ENCODE data around the gene WDR35.

WDR35 gene

DNA sequence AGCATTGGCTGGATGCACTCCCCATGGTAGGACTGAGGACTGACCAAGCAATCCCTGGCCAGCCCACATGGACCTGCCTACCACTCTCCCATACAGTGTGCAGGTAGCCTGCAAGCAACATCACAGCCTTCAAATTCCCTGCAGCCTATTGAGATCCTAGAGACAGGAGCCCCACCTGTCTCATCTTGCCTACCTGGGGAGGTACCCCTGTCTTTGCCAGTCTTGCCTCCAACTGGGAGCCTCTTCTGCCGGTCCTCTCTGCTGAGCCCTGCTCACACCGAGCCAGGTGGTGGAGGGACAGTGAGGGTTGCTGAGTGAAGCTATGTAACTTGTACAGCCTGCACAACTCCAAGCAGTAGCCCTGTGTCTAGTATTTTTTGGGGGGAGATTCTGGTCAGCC is 118.1 kb downstream of the WDR35 start:
- no peaks in the 10 kb centered on the region for H4K20me1 ChIP-seq (ENCODE audit: insufficient read depth, low read length)
- H3K4me3 ChIP-seq (ENCODE audit: low read depth in 1 of 2, low read length in 2 of 2) = no peak overlapping the region
- TF ChIP-seq EZH2 (IDR thresholded peaks at IDR 0.05; ENCODE audit: borderline replicate concordance, low read depth, low read length, severe bottlenecking) = no peak
- TF ChIP-seq, protein P1, sequence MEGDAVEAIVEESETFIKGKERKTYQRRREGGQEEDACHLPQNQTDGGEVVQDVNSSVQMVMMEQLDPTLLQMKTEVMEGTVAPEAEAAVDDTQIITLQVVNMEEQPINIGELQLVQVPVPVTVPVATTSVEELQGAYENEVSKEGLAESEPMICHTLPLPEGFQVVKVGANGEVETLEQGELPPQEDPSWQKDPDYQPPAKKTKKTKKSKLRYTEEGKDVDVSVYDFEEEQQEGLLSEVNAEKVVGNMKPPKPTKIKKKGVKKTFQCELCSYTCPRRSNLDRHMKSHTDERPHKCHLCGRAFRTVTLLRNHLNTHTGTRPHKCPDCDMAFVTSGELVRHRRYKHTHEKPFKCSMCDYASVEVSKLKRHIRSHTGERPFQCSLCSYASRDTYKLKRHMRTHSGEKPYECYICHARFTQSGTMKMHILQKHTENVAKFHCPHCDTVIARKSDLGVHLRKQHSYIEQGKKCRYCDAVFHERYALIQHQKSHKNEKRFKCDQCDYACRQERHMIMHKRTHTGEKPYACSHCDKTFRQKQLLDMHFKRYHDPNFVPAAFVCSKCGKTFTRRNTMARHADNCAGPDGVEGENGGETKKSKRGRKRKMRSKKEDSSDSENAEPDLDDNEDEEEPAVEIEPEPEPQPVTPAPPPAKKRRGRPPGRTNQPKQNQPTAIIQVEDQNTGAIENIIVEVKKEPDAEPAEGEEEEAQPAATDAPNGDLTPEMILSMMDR (IDR thresholded peaks at IDR 0.05; ENCODE audit: borderline replicate concordance, extremely low read depth, low read length, poor library complexity, severe bottlenecking) = no peak

DNA sequence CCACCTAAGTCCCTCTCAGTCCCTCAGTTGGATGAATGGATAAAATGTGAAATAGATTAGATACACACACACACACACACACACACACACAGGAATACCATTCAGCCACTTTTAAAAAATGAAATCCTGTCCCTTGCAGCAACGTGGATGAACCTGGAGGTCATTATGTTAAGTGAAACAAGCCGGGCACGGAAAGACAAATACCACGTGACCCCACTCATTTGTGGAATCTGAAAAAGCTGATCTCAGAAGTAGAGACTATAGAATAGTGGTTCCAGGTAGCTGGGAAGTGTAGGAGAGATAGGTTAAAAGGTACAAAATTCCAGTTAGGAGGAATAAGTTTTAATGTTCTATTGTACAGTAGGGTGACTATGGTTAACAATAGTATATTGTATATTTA is 119.1 kb downstream of the WDR35 start:
- Histone ChIP-seq H3K4me1 (ENCODE audit: insufficient read depth, low read length) (no peaks in the 10 kb centered on the region), H3K4me3 (ENCODE audit: low read depth in 1 of 2, low read length in 2 of 2) (no peak overlapping the region), H2AFZ (ENCODE audit: low read depth, low read length) (no peak overlapping the region), H3K36me3 (ENCODE audit: insufficient read depth, low read length) (no peaks in the 10 kb centered on the region), H3K9ac (ENCODE audit: low read depth, low read length) (no peak overlapping the region), H3K79me2 (ENCODE audit: insufficient read depth, low read length) (no peaks in the 10 kb centered on the region), H3K27ac (ENCODE audit: low read length) (no peak overlapping the region), H3K9me3 (ENCODE audit: insufficient read depth, low read length, severe bottlenecking) (no peaks in the 10 kb centered on the region), H3K27me3 (ENCODE audit: insufficient read depth, low read length, poor library complexity) (no peaks in the 10 kb centered on the region), H4K20me1 (ENCODE audit: insufficient read depth, low read length) (no peaks in the 10 kb centered on the region), H3K4me2 (ENCODE audit: insufficient read depth, low read length) (no peak overlapping the region)
- TF ChIP-seq, protein P1 (IDR thresholded peaks at IDR 0.05; ENCODE audit: borderline replicate concordance, extremely low read depth, low read length, poor library complexity, severe bottlenecking) = no peak
- no peak for TF ChIP-seq EZH2 (IDR thresholded peaks at IDR 0.05; ENCODE audit: borderline replicate concordance, low read depth, low read length, severe bottlenecking)
- DNase-seq (no peak), ATAC-seq (ENCODE audit: insufficient read depth, low read depth) (no peak)

More for the DNA sequence above, 118.1 kb downstream of the WDR35 start:
- DNase-seq = no peak
- no peak for ATAC-seq (ENCODE audit: insufficient read depth, low read depth)
- Histone ChIP-seq H3K36me3 (ENCODE audit: insufficient read depth, low read length) (no peaks in the 10 kb centered on the region), H3K27ac (ENCODE audit: low read length) (no peak overlapping the region), H3K9me3 (ENCODE audit: insufficient read depth, low read length, severe bottlenecking) (no peaks in the 10 kb centered on the region), H2AFZ (ENCODE audit: low read depth, low read length) (no peak overlapping the region), H3K9ac (ENCODE audit: low read depth, low read length) (no peak overlapping the region), H3K4me1 (ENCODE audit: insufficient read depth, low read length) (no peaks in the 10 kb centered on the region), H3K27me3 (ENCODE audit: insufficient read depth, low read length, poor library complexity) (no peaks in the 10 kb centered on the region), H3K4me2 (ENCODE audit: insufficient read depth, low read length) (no peak overlapping the region), H3K79me2 (ENCODE audit: insufficient read depth, low read length) (no peaks in the 10 kb centered on the region)

DNA sequence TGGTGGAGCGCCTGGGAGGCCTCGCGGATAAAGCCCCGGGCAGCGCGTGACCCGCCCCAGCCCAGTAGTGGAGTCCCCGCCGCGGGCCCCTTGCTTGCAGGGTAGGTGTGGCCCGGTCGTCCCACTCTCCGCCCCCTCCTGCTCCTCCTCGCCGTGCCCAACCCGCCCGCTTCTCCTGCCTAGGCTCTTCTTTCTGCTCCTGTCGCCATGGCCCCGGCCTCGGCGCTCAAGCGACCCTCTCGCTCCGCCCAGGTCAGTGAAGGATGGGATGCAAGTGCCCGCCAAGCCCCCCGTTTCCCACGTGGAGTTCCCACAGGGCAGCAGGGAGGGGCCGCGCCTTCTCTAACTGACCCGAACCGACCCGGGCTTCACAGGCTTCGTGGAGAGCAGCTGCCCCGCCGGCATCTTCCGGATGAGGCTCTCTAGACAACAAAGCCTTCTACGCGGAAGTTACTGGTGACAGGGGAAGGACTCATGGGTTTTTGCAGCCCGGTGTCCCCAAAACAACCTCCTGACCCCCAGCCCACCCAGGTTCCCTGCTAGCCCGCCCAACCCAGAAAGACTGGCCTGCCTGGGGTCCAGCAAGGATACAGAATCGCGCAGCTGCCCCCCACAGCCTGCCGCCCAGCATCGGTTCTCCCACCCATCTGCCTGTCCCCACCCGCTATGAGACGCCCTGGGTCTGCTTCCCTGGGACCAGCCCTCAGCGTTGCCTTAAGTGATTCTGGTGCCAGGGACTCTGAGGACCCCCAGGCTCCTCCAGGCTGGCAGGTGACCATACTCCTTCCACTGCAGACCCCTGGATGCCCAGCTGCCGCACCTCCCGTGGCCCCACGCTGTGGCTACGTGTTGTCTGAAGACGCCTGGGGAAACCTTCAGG is 121.0 kb downstream of the WDR35 start:
- Histone ChIP-seq H2AFZ (ENCODE audit: low read depth, low read length) (no peak overlapping the region), H3K9ac (ENCODE audit: low read depth, low read length) (no peak overlapping the region)

More for the DNA sequence above, 121.0 kb downstream of the WDR35 start:
- DNase-seq (no peak), ATAC-seq (ENCODE audit: insufficient read depth, low read depth) (no peak)
- Histone ChIP-seq H3K4me3 (ENCODE audit: low read depth in 1 of 2, low read length in 2 of 2) (no peak overlapping the region), H3K9me3 (ENCODE audit: insufficient read depth, low read length, severe bottlenecking) (no peaks in the 10 kb centered on the region), H3K4me2 (ENCODE audit: insufficient read depth, low read length) (no peak overlapping the region), H4K20me1 (ENCODE audit: insufficient read depth, low read length) (no peaks in the 10 kb centered on the region), H3K27ac (ENCODE audit: low read length) (no peak overlapping the region), H3K4me1 (ENCODE audit: insufficient read depth, low read length) (no peaks in the 10 kb centered on the region), H3K27me3 (ENCODE audit: insufficient read depth, low read length, poor library complexity) (no peaks in the 10 kb centered on the region), H3K36me3 (ENCODE audit: insufficient read depth, low read length) (no peaks in the 10 kb centered on the region), H3K79me2 (ENCODE audit: insufficient read depth, low read length) (no peaks in the 10 kb centered on the region)
- TF ChIP-seq, protein P1 (IDR thresholded peaks at IDR 0.05; ENCODE audit: borderline replicate concordance, extremely low read depth, low read length, poor library complexity, severe bottlenecking) = no peak
- TF ChIP-seq EZH2 (IDR thresholded peaks at IDR 0.05; ENCODE audit: borderline replicate concordance, low read depth, low read length, severe bottlenecking) = no peak

Data from DND-41 (cell line).